DND-41 (cell line): ENCODE data around the gene STAG1.
"Not testable (repeated sequence)": the region's sequence is repeated elsewhere in the genome, so short reads cannot be mapped to it uniquely, and the experiment has no call there.

Source experiments
- ATAC-seq: fragments of 200-7000 bp; cut with Tn5 transposase; 3 replicates; pipeline ENCODE4 v1.9.1; 2021; ENCODE audit warnings: low read depth; ENCODE audit not compliant: insufficient read depth
- DNase-seq: peaks from one replicate; pipeline ENCODE4 v3.0.0-alpha.2; 2020
- H2AFZ ChIP-seq: 2 replicates; pipeline ENCODE4 v1.6.0; 2012; ENCODE audit warnings: low read depth, low read length
- H3K27ac ChIP-seq: 2 replicates; pipeline ENCODE4 v1.5.1; 2012; ENCODE audit warnings: low read length, inconsistent platforms
- H3K27me3 ChIP-seq: fragments of 200-600 bp; sonication (generic); 2 replicates; pipeline ENCODE4 v1.6.0; 2012; ENCODE audit warnings: low read length, mild to moderate bottlenecking, inconsistent platforms; ENCODE audit not compliant: insufficient read depth, poor library complexity
- H3K36me3 ChIP-seq: 2 replicates; pipeline ENCODE4 v1.5.1; 2012; ENCODE audit warnings: low read length, inconsistent platforms; ENCODE audit not compliant: insufficient read depth
- H3K4me1 ChIP-seq: 2 replicates; pipeline ENCODE4 v1.5.1; 2012; ENCODE audit warnings: mild to moderate bottlenecking, low read length; ENCODE audit not compliant: insufficient read depth
- H3K4me2 ChIP-seq: 2 replicates; pipeline ENCODE4 v1.6.0; 2012; ENCODE audit warnings: mild to moderate bottlenecking, moderate library complexity, low read length, inconsistent platforms; ENCODE audit not compliant: insufficient read depth
- H3K4me3 ChIP-seq, 2 experiments: fragments of 200-600 bp in 1 of 2; shearing (Covaris generic) in 1 of 2; 2 replicates each; pipeline ENCODE4 v1.5.1; 2012 to 2016; ENCODE audit warnings: inconsistent platforms in 2 of 2, low read length in 2 of 2, mild to moderate bottlenecking in 2 of 2, low read depth in 1 of 2, moderate library complexity in 1 of 2
- H3K79me2 ChIP-seq: 2 replicates; pipeline ENCODE4 v1.6.0; 2012; ENCODE audit warnings: low read length, inconsistent platforms; ENCODE audit not compliant: insufficient read depth
- H3K9ac ChIP-seq: 2 replicates; pipeline ENCODE4 v1.6.0; 2012; ENCODE audit warnings: low read depth, mild to moderate bottlenecking, inconsistent platforms, low read length, moderate library complexity
- H3K9me3 ChIP-seq: 2 replicates; pipeline ENCODE4 v1.5.1; 2012; ENCODE audit warnings: low read length, moderate library complexity, mild to moderate bottlenecking, inconsistent platforms; ENCODE audit not compliant: insufficient read depth, severe bottlenecking
- H4K20me1 ChIP-seq: 2 replicates; pipeline ENCODE4 v1.6.0; 2012; ENCODE audit warnings: low read length; ENCODE audit not compliant: insufficient read depth
- EZH2 ChIP-seq: IDR thresholded peaks from 3 replicates; pipeline ENCODE4 v1.6.1; 2012; ENCODE audit warnings: borderline replicate concordance, low read depth, mild to moderate bottlenecking, moderate library complexity, low read length, inconsistent platforms; ENCODE audit not compliant: severe bottlenecking
- TF ChIP-seq, protein P1 (sequence below): IDR thresholded peaks from 2 replicates; pipeline ENCODE4 v1.5.1; 2012; ENCODE audit warnings: borderline replicate concordance, low read length, moderate library complexity, mild to moderate bottlenecking; ENCODE audit not compliant: poor library complexity, severe bottlenecking; ENCODE audit errors: extremely low read depth

Gene STAG1

DNA sequence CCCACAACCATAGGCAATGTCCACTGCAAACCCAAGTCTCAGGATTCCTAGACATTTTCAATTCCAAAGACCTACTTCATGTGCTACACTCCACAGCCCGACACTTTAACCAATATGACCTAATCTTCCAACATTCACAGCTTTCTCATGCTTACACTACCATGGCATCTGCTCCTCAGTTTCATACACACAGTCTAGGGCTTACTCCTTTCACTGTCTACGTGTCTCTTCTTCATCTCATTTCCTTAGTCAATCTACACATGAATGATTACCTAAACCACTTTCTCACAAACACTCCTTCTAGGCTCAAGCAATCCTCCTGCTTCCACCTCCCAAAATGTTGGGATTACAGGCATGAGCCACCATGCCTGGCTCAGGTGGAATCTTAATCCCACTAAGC, 106.3 kb downstream of the STAG1 start:
- no peaks in the 10 kb centered on the region for H3K9me3 ChIP-seq
- H3K9ac ChIP-seq = no peak overlapping the region
- TF ChIP-seq EZH2 = no peak
- TF ChIP-seq, protein P1, sequence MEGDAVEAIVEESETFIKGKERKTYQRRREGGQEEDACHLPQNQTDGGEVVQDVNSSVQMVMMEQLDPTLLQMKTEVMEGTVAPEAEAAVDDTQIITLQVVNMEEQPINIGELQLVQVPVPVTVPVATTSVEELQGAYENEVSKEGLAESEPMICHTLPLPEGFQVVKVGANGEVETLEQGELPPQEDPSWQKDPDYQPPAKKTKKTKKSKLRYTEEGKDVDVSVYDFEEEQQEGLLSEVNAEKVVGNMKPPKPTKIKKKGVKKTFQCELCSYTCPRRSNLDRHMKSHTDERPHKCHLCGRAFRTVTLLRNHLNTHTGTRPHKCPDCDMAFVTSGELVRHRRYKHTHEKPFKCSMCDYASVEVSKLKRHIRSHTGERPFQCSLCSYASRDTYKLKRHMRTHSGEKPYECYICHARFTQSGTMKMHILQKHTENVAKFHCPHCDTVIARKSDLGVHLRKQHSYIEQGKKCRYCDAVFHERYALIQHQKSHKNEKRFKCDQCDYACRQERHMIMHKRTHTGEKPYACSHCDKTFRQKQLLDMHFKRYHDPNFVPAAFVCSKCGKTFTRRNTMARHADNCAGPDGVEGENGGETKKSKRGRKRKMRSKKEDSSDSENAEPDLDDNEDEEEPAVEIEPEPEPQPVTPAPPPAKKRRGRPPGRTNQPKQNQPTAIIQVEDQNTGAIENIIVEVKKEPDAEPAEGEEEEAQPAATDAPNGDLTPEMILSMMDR = no peak
- no peaks in the 10 kb centered on the region for H3K36me3 ChIP-seq
- peaks cover 99% of the 10 kb centered on the region for H3K79me2 ChIP-seq
- H3K27me3 ChIP-seq = no peaks in the 10 kb centered on the region
- no peaks in the 10 kb centered on the region for H3K4me1 ChIP-seq
- no peak overlapping the region for H2AFZ ChIP-seq
- peaks cover 48% of the 10 kb centered on the region; the same call in 1 of the 2 replicates for H4K20me1 ChIP-seq
- no peak overlapping the region for H3K4me3 ChIP-seq
- ATAC-seq (peak; percentile 35; the same call in 1 of the 3 replicates), DNase-seq (no peak)
- no peak overlapping the region for H3K4me2 ChIP-seq
- H3K27ac ChIP-seq = no peak overlapping the region

- Histone ChIP-seq H3K79me2 (peaks cover 98% of the 10 kb centered on the region), H2AFZ (no peak overlapping the region), H3K9me3 (no peaks in the 10 kb centered on the region), H3K27ac (no peak overlapping the region), H3K4me2 (no peak overlapping the region), H4K20me1 (peaks cover 43% of the 10 kb centered on the region; the same call in 1 of the 2 replicates), H3K27me3 (no peaks in the 10 kb centered on the region), H3K9ac (no peak overlapping the region), H3K4me1 (no peaks in the 10 kb centered on the region), H3K36me3 (no peaks in the 10 kb centered on the region), H3K4me3 (no peak overlapping the region)
- DNase-seq = no peak
- no peak for ATAC-seq
- TF ChIP-seq EZH2 = no peak
- TF ChIP-seq, protein P1 = no peak
Measured at GRCh38 chr3:136644212-136644611, 108.0 kb downstream of the STAG1 start.

DNA sequence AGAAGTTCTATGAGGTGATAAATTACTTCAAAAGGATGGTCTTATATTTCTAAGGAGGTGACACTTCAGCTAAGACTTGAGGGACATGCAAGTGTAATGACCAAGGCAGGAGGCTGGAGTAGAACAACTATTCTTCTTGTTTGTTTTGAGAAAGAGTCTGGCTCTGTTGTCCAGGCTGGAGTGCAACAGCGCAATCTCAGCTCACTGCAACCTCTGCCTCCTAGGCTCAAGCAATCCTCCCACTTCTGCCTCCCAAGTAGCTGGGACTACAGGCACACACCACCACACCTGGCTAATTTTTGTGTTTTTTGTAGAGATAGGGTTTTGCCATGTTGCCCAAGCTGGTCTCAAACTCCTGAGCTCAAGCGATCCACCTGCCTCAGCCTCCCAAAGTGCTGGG, 108.8 kb downstream of the STAG1 start:
- Histone ChIP-seq H4K20me1 (peaks cover 46% of the 10 kb centered on the region; the same call in 1 of the 2 replicates), H3K79me2 (peaks cover 98% of the 10 kb centered on the region)
- H3K27me3 ChIP-seq, H3K9ac ChIP-seq, DNase-seq, ATAC-seq, H3K27ac ChIP-seq, H3K9me3 ChIP-seq, H2AFZ ChIP-seq, H3K4me3 ChIP-seq, H3K36me3 ChIP-seq, H3K4me1 ChIP-seq, H3K4me2 ChIP-seq: not testable (repeated sequence)

DNA sequence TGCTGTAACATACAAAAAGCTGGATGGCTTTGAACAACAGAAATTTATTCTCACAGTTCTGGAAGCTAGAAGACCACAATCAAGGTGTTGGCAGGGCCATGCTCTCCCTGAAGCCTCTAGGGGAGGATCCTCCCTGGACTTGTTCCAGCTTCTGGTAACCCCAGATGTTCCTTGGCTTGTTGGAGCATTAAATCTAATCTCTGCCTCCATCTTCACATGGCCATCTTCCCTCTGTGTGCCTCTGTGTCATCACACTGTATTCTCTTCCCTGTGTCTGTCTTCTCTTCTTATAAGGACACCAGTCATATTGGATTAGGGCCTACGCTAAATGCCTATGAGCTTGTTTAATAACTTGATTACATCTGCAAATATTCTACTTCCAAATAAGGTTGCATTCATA, 109.5 kb downstream of the STAG1 start:
- H4K20me1 ChIP-seq = peaks cover 43% of the 10 kb centered on the region; the same call in 1 of the 2 replicates
- no peak overlapping the region for H3K4me2 ChIP-seq
- H3K9me3 ChIP-seq = no peaks in the 10 kb centered on the region
- no peak overlapping the region for H2AFZ ChIP-seq
- peaks cover 98% of the 10 kb centered on the region for H3K79me2 ChIP-seq
- TF ChIP-seq, protein P1 = no peak
- no peak for TF ChIP-seq EZH2
- no peak overlapping the region for H3K9ac ChIP-seq
- DNase-seq = no peak
- no peaks in the 10 kb centered on the region for H3K4me1 ChIP-seq
- H3K27ac ChIP-seq = no peak overlapping the region
- H3K27me3 ChIP-seq = no peaks in the 10 kb centered on the region
- no peak overlapping the region for H3K4me3 ChIP-seq
- no peaks in the 10 kb centered on the region for H3K36me3 ChIP-seq
- peak; percentile 42; the same call in 1 of the 3 replicates for ATAC-seq
